HepG2 (cell line): ENCODE measurements around the gene KRTAP1-5. TPM values are rescaled to one million over a fixed set of nuclear protein-coding genes. Genes with fewer than 3 reads are reported as not detected.

Experiments used
- ATAC-seq: fragments of 200-7000 bp; cut with Tn5 transposase; 3 replicates; pipeline ENCODE4 v1.9.1; 2020; ENCODE audit warnings: mild to moderate bottlenecking, moderate library complexity
- BruUV-seq: library from RNA; stranded (reverse); fragments of 400-500 nt; replicated peaks from 2 replicates; lab custom pipeline; 2021; lab: Mats Ljungman, UMichigan
- CTCF ChIA-PET: fragments of 300-600 bp; formaldehyde crosslinking; extraction: SDS; loops from one replicate; lab custom pipeline; 2021; ENCODE audit warnings: low total read pairs, inconsistent platforms, low intra/inter-chr PET ratio; lab: Yijun Ruan, JAX
- POLR2A ChIA-PET: fragments of 350-600 bp; sonication (Branson Sonifier 250); formaldehyde crosslinking; loops from one replicate; lab custom pipeline; 2020; ENCODE audit warnings: antibody characterized with exemption, inconsistent platforms; lab: Yijun Ruan, JAX
- DNase-seq: peaks from one replicate; pipeline ENCODE4 v3.0.0-alpha.2; 2015; ENCODE audit warnings: low spot score
- FAIRE-seq: peaks from 3 replicates; lab custom pipeline; 2011; peaks lifted over from hg19 to GRCh38; lab: Jason Lieb, UNC
- H2AFZ ChIP-seq: one replicate; pipeline ENCODE4 v1.6.1; 2011; ENCODE audit warnings: low read length, inconsistent platforms
- H3K27ac ChIP-seq: fragments of 300-600 bp; 3 replicates; pipeline ENCODE4 v1.8.0; 2011; ENCODE audit warnings: mixed run types, mild to moderate bottlenecking, mixed read lengths, low read length, inconsistent platforms; ENCODE audit not compliant: insufficient read depth; ENCODE audit errors: extremely low read length
- H3K27me3 ChIP-seq, 2 experiments: fragments of 200-600 bp in 1 of 2; 2 replicates in 1 of 2; 3 replicates in 1 of 2; pipeline versions ENCODE4 v1.6.0 to v1.8.0; 2011; ENCODE audit warnings: low read length in 2 of 2, mild to moderate bottlenecking in 2 of 2, moderate library complexity in 2 of 2, inconsistent platforms in 1 of 2; ENCODE audit not compliant: insufficient read depth in 2 of 2, control insufficient read depth in 1 of 2
- H3K36me3 ChIP-seq, 2 experiments: fragments of 200-600 bp in 1 of 2; replicated peaks in 1 of 2; 2 replicates in 1 of 2; 3 replicates in 1 of 2; pipeline versions ENCODE4 v1.5.1 to v1.8.0; 2011; ENCODE audit warnings: low read length in 2 of 2, inconsistent platforms in 1 of 2; ENCODE audit not compliant: insufficient read depth in 2 of 2, control insufficient read depth in 1 of 2
- H3K4me1 ChIP-seq: 2 replicates; pipeline ENCODE4 v1.5.1; 2012; ENCODE audit warnings: low read length, inconsistent platforms; ENCODE audit not compliant: insufficient read depth
- H3K4me2 ChIP-seq: 2 replicates; pipeline ENCODE4 v1.6.0; 2011; ENCODE audit warnings: low read depth, low read length, inconsistent platforms
- H3K4me3 ChIP-seq, 3 experiments: fragments of 200-600 bp in 1 of 3; sonication (generic), shearing (Covaris generic) in 1 of 3; replicated peaks in 1 of 3; 2 replicates each; pipeline ENCODE4 v1.5.1; 2011 to 2016; ENCODE audit warnings: low read length in 3 of 3, inconsistent platforms in 2 of 3, low read depth in 2 of 3, mild to moderate bottlenecking in 2 of 3, control low read depth in 1 of 3, mixed read lengths in 1 of 3; ENCODE audit not compliant: insufficient read depth in 1 of 3
- H3K79me2 ChIP-seq: one replicate; pipeline ENCODE4 v1.6.1; 2011; ENCODE audit warnings: low read length, inconsistent platforms; ENCODE audit not compliant: insufficient read depth
- H3K9ac ChIP-seq: 2 replicates; pipeline ENCODE4 v1.6.0; 2011; ENCODE audit warnings: mild to moderate bottlenecking, low read depth, low read length, inconsistent platforms; ENCODE audit not compliant: insufficient read depth
- H3K9me3 ChIP-seq: 2 replicates; pipeline ENCODE4 v1.5.1; 2012; ENCODE audit warnings: mild to moderate bottlenecking, low read length
- H4K20me1 ChIP-seq: 2 replicates; pipeline ENCODE4 v1.6.0; 2011; ENCODE audit warnings: inconsistent platforms, mild to moderate bottlenecking, low read length, moderate library complexity; ENCODE audit not compliant: insufficient read depth
- GLI4 ChIP-seq: sonication (generic); formaldehyde crosslinking; IDR thresholded peaks from 2 replicates; pipeline ENCODE4 v1.5.1; 2020; ENCODE audit warnings: missing genetic modification reagents, mild to moderate bottlenecking, moderate library complexity, borderline replicate concordance
- HNRNPK ChIP-seq: fragments of 200-400 bp; formaldehyde crosslinking; IDR thresholded peaks from 2 replicates; pipeline ENCODE4 v1.6.1; 2018; ENCODE audit warnings: low read length, low read depth, moderate library complexity, mild to moderate bottlenecking; ENCODE audit not compliant: poor library complexity, severe bottlenecking
- HOXA3 ChIP-seq: sonication (generic); formaldehyde crosslinking; IDR thresholded peaks from 2 replicates; pipeline ENCODE4 v1.5.0; 2020; ENCODE audit warnings: missing genetic modification reagents
- KDM6A ChIP-seq: IDR thresholded peaks from 2 replicates; pipeline ENCODE4 v1.6.1; 2016; ENCODE audit warnings: low read depth
- MYPOP ChIP-seq: sonication (generic); formaldehyde crosslinking; IDR thresholded peaks from 2 replicates; pipeline ENCODE4 v1.8.1; 2023; ENCODE audit warnings: mild to moderate bottlenecking, moderate library complexity, missing genetic modification reagents
- SNRNP70 ChIP-seq: fragments of 200-400 bp; formaldehyde crosslinking; IDR thresholded peaks from 2 replicates; pipeline ENCODE4 v1.6.1; 2017; ENCODE audit warnings: mild to moderate bottlenecking, low read depth, low read length, moderate library complexity
- ZNF33B ChIP-seq: sonication (generic); formaldehyde crosslinking; IDR thresholded peaks from 2 replicates; pipeline ENCODE4 v1.5.1; 2020; ENCODE audit warnings: mild to moderate bottlenecking, missing genetic modification reagents
- ZNF687 ChIP-seq: sonication (generic); formaldehyde crosslinking; IDR thresholded peaks from 2 replicates; pipeline ENCODE4 v1.5.1; 2020; ENCODE audit warnings: mild to moderate bottlenecking, missing genetic modification reagents, moderate library complexity
- WGBS: methylation state at CpG from one replicate; pipeline ENCODE4 v1.1.6; 2017; ENCODE audit warnings: low lambda C conversion rate; 5-methylcytosine and 5-hydroxymethylcytosine counted together
- in situ Hi-C: cut with HindIII; loops from 2 replicates; pipeline ENCODE4 v1.10.0; 2017; ENCODE audit warnings: low pct_unique_long_range_greater_than_20kb; ENCODE audit not compliant: extremely low pct_ligation_motif_present
- intact Hi-C: fragments of 100-400 bp; cut with micrococcal nuclease; formaldehyde crosslinking; loops from one replicate; pipeline ENCODE4 v1.10.0; 2022; ENCODE audit not compliant: unreplicated experiment
- polyA plus RNA-seq, 8 experiments: library from polyadenylated mRNA; depleted of rRNA in 3 of 8; stranded (reverse) in 7 of 8; unstranded in 1 of 8; fragments of >200 nt; fragmentation: Illumina TruSeq in 4 of 8; extraction: Trizol in 4 of 8; gene quantifications; 2 replicates each; pipeline versions ENCODE4 v1.2.1 to v1.2.3, GENCODE V29; 2011 to 2016; ENCODE audit warnings: low read depth in 4 of 8, missing spikeins in 1 of 8, mixed read lengths in 1 of 8; ENCODE audit not compliant: insufficient read depth in 1 of 8
- total RNA-seq, 5 experiments: library from RNA; depleted of rRNA; stranded (reverse); fragments of >200 nt; fragmentation: Illumina TruSeq; extraction: Trizol; gene quantifications; 2 replicates each; pipeline ENCODE4 v1.2.3, GENCODE V29; 2016; ENCODE audit warnings: low read depth in 1 of 5

Gene KRTAP1-5
- total and polyA plus RNA-seq, 2 of the 13 experiments (the other 11 are each of a cell fraction or from before 2014, with no cell fraction given): 0.09 TPM; not detected in 1

GRCh38 chr17:41073676-41074075 lies 46.7 kb upstream of the KRTAP1-5 start (continued):
- TF ChIP-seq GLI4 (CRISPR knock-in tag): no peak
- no peak for TF ChIP-seq ZNF33B (CRISPR knock-in tag)
- no peak for TF ChIP-seq HOXA3 (CRISPR knock-in tag)
- no peak for TF ChIP-seq MYPOP
- TF ChIP-seq KDM6A (CRISPR knock-in tag): no peak
- TF ChIP-seq SNRNP70: no peak

- no peak overlapping the region for H3K4me2 ChIP-seq
- no peaks in the 10 kb centered on the region for H3K4me1 ChIP-seq
- DNase-seq: no peak
- H3K9ac ChIP-seq: no peak overlapping the region
- ChIA-PET CTCF (no interaction called here), POLR2A (interaction anchor here (1.3 kb wide), 1 partner anchor 13 kb away, joined by 4 read pairs; no protein-coding TSS in a partner anchor)
- BruUV-seq: no TSS peak
- FAIRE-seq: no peak
- peak; percentile 21; the same call in 1 of the 2 replicates for TF ChIP-seq ZNF687 (CRISPR knock-in tag)
- TF ChIP-seq HNRNPK: no peak
- H3K27me3 ChIP-seq: peaks cover 0 to 5% of the 10 kb centered on the region in 2 experiments; a peak in 1 of 5 replicates
- WGBS: 79% methylated on average over 5 of the region's 5 CpGs
- ATAC-seq: no peak; the same call in 2 of the 3 replicates
- H4K20me1 ChIP-seq: no peaks in the 10 kb centered on the region
- H3K4me3 ChIP-seq: no peak overlapping the region
- no peaks in the 10 kb centered on the region for H3K9me3 ChIP-seq
- intact Hi-C loops (no loop called here), in situ Hi-C loops (no loop called here)
- H3K36me3 ChIP-seq: no peaks in the 10 kb centered on the region
- no peak overlapping the region for H2AFZ ChIP-seq
- no peaks in the 10 kb centered on the region for H3K79me2 ChIP-seq
- no peak overlapping the region for H3K27ac ChIP-seq
Observed at GRCh38 chr17:41071606-41072360, 44.8 kb upstream of the KRTAP1-5 start.
